ENCODE results near the gene SMAD5.

SMAD5 gene

GRCh38 chr5:136159457-136159856, 26.8 kb downstream of the SMAD5 start:
- DNase-seq (ENCODE audit: extremely low read depth, insufficient read length): no peak
- H3K36me3 ChIP-seq (ENCODE audit: control insufficient read depth, insufficient read depth, low read length): peaks cover 2% of the 10 kb centered on the region

GRCh38 chr5:136162008-136162407, 29.4 kb downstream of the SMAD5 start:
- no peak overlapping the region for H3K4me3 ChIP-seq (replicated peaks; ENCODE audit: low read depth, low read length)
- peaks cover 2% of the 10 kb centered on the region for H3K36me3 ChIP-seq (ENCODE audit: control insufficient read depth, insufficient read depth, low read length)
- H3K27me3 ChIP-seq (replicated peaks; ENCODE audit: control insufficient read depth, insufficient read depth, low read length): no peaks in the 10 kb centered on the region
- no peak for TF ChIP-seq CTCF (IDR thresholded peaks at IDR 0.05; ENCODE audit: insufficient read depth, low read length, poor library complexity, severe bottlenecking)
- DNase-seq (ENCODE audit: extremely low read depth, insufficient read length): no peak

More at GRCh38 chr5:136159457-136159856, 26.8 kb downstream of the SMAD5 start:
- Histone ChIP-seq H3K27me3 (replicated peaks; ENCODE audit: control insufficient read depth, insufficient read depth, low read length) (no peaks in the 10 kb centered on the region), H3K4me3 (replicated peaks; ENCODE audit: low read depth, low read length) (no peak overlapping the region)
- TF ChIP-seq CTCF (IDR thresholded peaks at IDR 0.05; ENCODE audit: insufficient read depth, low read length, poor library complexity, severe bottlenecking): no peak

- no peak overlapping the region for H3K4me3 ChIP-seq (replicated peaks; ENCODE audit: low read depth, low read length)
- peaks cover 2% of the 10 kb centered on the region for H3K36me3 ChIP-seq (ENCODE audit: control insufficient read depth, insufficient read depth, low read length)
- no peak for TF ChIP-seq CTCF (IDR thresholded peaks at IDR 0.05; ENCODE audit: insufficient read depth, low read length, poor library complexity, severe bottlenecking)
- DNase-seq (ENCODE audit: extremely low read depth, insufficient read length): no peak
- no peaks in the 10 kb centered on the region for H3K27me3 ChIP-seq (replicated peaks; ENCODE audit: control insufficient read depth, insufficient read depth, low read length)
Measured at GRCh38 chr5:136164226-136164625, 31.6 kb downstream of the SMAD5 start.

GRCh38 chr5:136166909-136167308, 34.3 kb downstream of the SMAD5 start:
- Histone ChIP-seq H3K36me3 (ENCODE audit: control insufficient read depth, insufficient read depth, low read length) (no peaks in the 10 kb centered on the region; the same call in 1 of the 2 replicates), H3K27me3 (replicated peaks; ENCODE audit: control insufficient read depth, insufficient read depth, low read length) (no peaks in the 10 kb centered on the region), H3K4me3 (replicated peaks; ENCODE audit: low read depth, low read length) (no peak overlapping the region)
- TF ChIP-seq CTCF (IDR thresholded peaks at IDR 0.05; ENCODE audit: insufficient read depth, low read length, poor library complexity, severe bottlenecking): no peak
- no peak for DNase-seq (ENCODE audit: extremely low read depth, insufficient read length)

- no peak for DNase-seq (ENCODE audit: extremely low read depth, insufficient read length)
- Histone ChIP-seq H3K36me3 (ENCODE audit: control insufficient read depth, insufficient read depth, low read length) (peaks cover under 1% of the 10 kb centered on the region), H3K4me3 (replicated peaks; ENCODE audit: low read depth, low read length) (no peak overlapping the region), H3K27me3 (replicated peaks; ENCODE audit: control insufficient read depth, insufficient read depth, low read length) (no peaks in the 10 kb centered on the region)
- no peak for TF ChIP-seq CTCF (IDR thresholded peaks at IDR 0.05; ENCODE audit: insufficient read depth, low read length, poor library complexity, severe bottlenecking)
Measured at GRCh38 chr5:136169218-136169617, 36.6 kb downstream of the SMAD5 start.

GRCh38 chr5:136174021-136174659, 41.5 kb downstream of the SMAD5 start:
- peaks cover 2% of the 10 kb centered on the region for H3K36me3 ChIP-seq (ENCODE audit: control insufficient read depth, insufficient read depth, low read length)
- TF ChIP-seq CTCF (IDR thresholded peaks at IDR 0.05; ENCODE audit: insufficient read depth, low read length, poor library complexity, severe bottlenecking): peak; percentile 63
- no peaks in the 10 kb centered on the region for H3K27me3 ChIP-seq (replicated peaks; ENCODE audit: control insufficient read depth, insufficient read depth, low read length)
- H3K4me3 ChIP-seq (replicated peaks; ENCODE audit: low read depth, low read length): no peak overlapping the region
- DNase-seq (ENCODE audit: extremely low read depth, insufficient read length): peak; percentile 13
